Measurements from ENCODE around the gene HAAO.
"Not testable (repeated sequence)": the region's sequence is repeated elsewhere in the genome, so short reads cannot be mapped to it uniquely, and the experiment has no call there.

Gene HAAO

DNA sequence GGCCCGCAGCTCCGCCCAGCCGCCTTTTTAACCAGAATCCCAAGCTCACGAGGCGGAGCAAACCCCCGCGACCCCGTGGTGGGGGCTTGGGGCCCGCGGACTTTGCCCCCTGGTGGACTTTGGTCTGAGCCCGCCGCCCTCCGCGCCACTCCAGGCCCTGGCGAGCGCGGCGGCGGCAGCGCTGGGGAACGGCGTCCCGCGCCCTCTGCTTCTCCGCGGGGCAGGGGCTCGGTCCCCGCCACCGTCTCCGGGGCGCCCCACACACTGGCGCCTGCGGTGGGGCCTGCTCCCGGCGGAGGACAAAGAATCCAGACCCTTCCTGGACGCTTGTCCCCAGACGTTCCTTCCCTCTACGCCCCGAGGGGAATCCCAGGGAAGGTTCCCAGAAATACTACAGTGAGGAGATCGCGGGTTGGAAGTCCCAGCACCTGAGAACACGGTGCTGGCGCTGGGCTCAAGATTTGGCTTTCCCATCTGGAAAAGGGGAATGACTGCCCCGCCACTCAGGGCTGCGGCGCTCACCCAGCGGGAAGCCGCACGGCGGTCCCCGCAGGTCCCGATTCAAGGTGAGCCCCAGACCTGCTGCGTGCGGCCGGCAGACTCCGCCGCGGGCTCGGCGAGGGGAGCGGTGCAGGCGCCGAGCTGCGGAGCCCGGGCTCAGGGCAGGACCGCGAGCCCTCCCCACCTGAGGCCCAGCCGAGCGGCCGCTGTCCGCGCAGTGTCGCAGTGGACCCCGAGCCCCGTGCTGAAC, at the start of gene HAAO:
Gene HAAO (minus strand): TSS at position 1 of the 751 bp plus-strand sequence. CDS start 47 bp downstream, outside the sequence.
- DNase-seq, result peak; percentile 11

DNA sequence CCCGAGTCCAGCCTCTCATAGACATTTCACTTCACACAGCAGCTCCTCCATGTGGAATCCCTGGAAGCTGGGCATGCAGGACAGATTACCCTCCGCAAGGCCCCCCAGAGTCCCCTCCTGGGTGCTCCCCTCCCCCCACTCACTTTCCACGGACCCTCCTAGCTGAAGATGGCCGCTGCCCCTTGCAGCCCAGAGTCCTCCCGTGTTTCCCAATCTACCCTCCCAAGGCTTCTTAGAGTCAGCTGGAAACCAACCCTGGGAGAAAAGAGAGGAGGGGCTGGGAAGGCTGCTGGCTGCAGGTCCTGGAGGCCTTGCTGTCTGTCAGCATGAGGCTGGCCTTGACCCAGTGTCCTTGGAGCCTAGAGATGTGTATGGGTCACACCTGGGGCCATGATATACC, 49.0 kb upstream of the HAAO start:
- no peak for DNase-seq

DNA sequence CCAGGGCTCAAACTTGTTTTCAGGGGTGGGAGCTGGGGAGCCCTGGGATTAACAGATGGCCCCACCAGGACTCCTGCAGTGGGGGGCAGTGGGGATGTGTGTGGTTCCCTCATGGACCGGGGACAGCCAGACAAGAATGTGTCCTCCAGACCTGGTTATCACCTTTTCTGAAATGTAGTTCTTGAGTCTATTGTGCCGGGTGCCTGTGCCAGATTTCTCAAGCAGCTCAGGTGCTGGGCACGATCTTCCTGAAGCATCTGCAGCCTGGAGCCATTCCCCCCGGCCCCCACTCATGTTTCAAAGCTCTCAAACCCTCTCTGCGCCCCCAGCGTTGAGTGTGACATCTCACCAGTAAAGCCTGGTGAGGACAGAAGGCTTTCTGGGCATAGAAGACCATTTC, 48.4 kb upstream of the HAAO start:
- no peak for DNase-seq

DNA sequence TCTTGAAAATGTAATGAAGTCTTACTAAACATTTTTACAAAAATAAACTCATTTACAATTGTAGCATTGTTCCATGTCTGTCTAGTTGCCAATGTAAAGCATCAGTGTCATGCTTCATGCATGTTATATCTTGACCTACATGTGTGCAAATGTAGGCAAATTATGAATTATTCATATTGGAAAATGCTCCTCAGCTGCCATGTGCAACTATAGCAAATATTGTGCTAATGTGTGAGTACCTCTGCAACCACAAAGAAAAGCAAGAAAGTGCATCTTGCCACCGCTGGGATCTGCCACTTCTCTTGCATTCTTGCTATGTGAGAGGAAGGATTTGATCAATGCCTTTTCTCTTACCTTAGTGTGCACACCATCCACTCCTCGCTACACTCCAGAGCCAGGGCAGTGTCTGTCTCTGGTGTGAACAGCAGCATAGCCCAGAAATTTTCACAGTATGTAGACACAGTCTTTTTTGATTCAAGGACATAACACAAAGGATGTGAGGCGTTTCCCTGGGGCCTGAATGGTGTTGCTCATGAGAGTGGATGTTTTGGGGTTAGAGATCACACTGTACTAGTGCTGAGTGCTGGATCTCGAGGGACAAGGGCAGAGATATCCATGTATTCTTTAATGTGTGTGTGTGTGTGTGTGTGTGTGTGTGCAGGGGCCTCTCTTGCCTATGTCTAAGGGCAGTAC, 47.6 kb upstream of the HAAO start:
- DNase-seq, result no peak

GRCh38 chr2:42838133-42838532, 45.8 kb upstream of the HAAO start:
- DNase-seq, result no peak

GRCh38 chr2:42835577-42836371, 43.4 kb upstream of the HAAO start:
- no peak for DNase-seq

GRCh38 chr2:42834161-42834560, 41.8 kb upstream of the HAAO start:
- DNase-seq, result no peak

- DNase-seq, result no peak
These were observed 39.9 kb upstream of the HAAO start for GRCh38 chr2:42832289-42832634.

- DNase-seq, result not testable (repeated sequence)
These were observed 39.3 kb upstream of the HAAO start for GRCh38 chr2:42831575-42832288.

- DNase-seq, result no peak
These were observed 38.7 kb upstream of the HAAO start for GRCh38 chr2:42830922-42831574.

GRCh38 chr2:42829671-42830440, 37.5 kb upstream of the HAAO start:
- DNase-seq, result no peak

DNA sequence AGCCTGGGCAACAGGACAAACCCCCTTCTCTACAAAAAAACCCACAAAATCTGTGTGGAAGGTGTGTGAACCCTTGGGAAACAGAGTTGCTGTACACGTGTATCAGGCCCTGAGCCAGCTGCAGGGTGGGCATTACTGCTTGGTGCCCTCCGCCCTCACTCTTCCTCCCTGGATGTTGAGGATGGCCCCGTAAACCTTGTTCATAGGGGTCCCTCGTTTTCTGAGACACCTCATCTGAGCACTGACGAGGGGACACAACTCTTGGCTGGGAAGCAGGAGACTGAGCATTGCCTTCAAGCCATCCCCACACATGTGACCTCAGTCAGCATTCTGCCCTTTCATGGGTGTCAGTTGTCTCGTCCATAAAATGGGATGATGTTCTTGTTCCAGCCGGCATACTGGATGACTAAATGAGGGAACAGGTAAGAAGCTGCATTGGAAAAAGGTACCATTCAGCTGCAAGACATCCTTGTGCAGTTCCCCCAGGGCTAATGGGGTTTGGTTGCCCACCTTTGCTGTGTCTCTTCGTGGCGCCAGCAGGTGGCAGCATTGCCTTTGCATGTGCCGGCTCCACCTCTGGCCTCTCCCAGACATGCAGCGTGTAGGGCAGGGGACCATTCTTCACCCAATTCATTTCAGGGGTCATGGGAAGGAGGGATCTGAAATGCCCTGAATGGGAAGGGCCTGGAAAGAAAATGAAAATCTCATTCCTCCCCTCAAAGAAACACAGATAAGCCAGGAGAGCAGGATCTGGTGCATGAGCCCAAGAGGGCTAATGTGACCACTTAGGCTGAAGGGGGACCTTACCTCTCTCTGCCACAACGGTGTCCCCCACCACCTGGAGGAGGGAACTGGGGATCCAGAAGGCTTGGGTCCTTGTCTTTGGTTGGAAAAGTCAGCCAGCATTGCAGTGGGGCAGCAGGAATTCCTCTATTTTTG, 36.4 kb upstream of the HAAO start:
- DNase-seq, result peak; percentile 69

DNA sequence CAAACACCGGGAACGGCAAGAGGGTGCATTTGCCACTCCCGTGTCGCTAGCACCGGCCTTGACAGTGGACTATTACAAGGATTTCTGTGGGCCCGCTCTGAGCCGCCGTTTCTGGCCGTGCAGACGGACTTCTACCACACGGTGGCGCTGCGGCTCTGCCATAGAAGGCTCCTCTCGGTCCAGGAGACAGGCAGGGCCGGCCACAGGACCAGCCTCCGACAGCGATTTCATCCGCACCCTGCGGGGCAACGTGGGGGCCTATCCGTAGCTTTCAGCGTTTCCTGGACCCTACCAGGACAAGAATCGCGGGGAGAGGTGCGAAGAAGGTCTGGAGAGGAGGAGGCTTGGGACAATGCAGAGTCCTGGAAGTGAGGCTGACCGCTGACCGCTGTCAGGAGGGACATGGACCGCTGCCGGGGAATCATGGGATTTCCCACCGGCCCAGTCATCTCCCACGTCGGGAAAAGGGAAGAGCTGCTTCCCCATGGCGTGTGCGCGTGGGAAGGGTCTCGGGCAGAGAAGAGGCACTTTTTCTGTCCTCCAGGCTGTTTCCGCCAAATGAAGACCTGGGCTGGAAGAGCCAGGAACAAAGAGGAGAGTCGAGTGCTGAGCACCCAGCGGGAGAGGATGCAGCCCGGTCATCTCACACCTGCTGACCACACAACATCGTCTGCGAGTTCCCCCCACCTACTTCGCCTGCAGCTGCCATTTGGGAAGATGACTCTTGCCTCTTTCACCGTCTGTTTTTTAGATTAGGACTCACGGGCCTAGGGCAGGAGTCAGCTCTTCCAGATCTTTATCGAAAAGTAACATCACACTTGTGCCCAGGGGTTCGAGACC, 35.5 kb upstream of the HAAO start:
- peak; percentile 86 for DNase-seq

DNA sequence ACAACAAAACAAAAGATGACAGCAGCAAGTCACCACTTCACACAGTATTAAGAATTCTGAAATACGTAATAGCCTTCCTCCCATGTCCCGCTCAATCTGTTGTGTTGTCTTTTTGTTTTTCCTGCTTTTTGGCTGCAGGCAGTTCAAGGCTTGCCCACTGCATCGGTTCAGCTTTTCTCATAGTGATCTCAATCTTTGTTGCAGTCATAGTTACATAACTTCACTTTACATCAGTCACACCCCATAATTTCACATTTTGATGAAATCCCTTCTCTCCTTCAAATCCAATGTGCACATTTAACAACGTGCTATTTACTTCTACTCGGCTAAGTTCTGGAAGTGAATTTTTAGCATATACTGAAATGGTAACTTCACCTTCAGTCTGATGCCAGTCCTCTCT, 33.8 kb upstream of the HAAO start:
- DNase-seq, result no peak

GRCh38 chr2:42824454-42824807, 32.0 kb upstream of the HAAO start:
- DNase-seq, result no peak

- DNase-seq, result no peak
These were observed 31.5 kb upstream of the HAAO start for GRCh38 chr2:42823744-42824453.

DNA sequence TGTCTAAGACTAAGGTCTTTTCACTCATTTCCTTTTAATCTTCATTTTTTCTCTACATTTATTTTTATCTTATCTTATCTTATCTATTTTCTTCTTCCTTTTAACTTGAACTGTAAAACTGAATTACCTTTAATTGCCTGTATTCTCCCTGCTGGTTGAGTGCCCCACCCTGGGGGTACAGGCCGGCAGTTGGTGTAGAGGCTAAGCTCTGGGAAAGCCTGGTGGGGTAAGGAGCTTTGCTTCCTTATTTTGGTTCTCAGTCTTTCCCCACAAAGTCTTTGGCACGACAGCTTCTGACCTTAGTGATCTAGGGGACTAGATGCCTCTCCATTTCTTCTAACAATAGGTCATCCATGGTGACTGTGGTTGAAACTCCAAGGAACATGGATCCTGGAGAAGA, 26.8 kb upstream of the HAAO start:
- DNase-seq, result no peak

DNA sequence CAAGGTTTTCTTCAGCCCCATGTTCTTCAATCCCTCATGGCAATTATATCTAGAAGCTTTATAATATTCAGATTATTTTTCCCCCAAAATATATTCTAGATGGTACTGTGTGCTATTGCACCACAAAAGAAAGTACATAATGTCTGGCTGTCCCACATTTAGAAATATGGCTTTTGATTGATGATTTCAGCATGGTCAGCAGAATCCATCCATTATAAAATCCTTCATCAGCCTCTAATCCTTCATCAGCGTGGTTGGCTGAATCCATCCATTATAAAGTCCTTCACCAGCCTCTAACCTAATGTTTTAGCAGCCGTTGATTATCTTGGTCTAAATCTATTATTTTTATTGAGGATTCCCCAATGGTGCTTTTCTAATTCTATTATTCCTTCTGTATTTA, 23.3 kb upstream of the HAAO start:
- DNase-seq, result no peak

DNA sequence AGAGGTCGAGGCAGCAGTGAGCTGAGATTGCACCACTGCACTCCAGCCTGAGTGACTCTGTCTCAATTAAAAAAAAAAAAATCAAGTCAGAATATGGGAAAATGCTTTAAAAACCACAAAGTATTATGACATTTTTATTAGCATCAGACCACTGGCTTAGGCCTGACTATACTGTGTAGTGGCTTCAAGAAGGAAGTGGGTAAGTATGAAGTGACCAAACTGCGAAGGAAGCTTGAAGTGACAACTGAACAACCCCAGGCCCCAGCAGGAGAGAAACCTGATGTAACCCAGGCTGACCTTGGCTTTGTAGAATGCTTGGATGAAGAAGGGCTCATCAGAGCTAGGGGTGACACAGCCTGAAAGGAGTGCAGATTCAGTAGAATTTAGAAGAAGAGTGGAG, 21.4 kb upstream of the HAAO start:
- DNase-seq, result no peak
